Mesenchymal stem cell (in vitro differentiated cells and primary cell): ENCODE results near the gene AUTS2.

Experiments used
- DNase-seq: peaks from one replicate; pipeline ENCODE4 v3.0.0-alpha.2; 2013
- H2AFZ ChIP-seq: one replicate; pipeline ENCODE4 v1.6.1; 2013; ENCODE audit warnings: low read depth, mild to moderate bottlenecking, control low read depth, inconsistent platforms, low read length, moderate library complexity
- H2AK5ac ChIP-seq: 2 replicates; pipeline ENCODE4 v1.6.1; 2013; ENCODE audit warnings: low read length, moderate library complexity, mild to moderate bottlenecking, inconsistent platforms; ENCODE audit not compliant: severe bottlenecking
- H2BK120ac ChIP-seq: one replicate; pipeline ENCODE4 v1.6.1; 2013; ENCODE audit warnings: low read depth, mild to moderate bottlenecking, inconsistent platforms, low read length, moderate library complexity
- H2BK12ac ChIP-seq, 2 experiments: one replicate each; pipeline ENCODE4 v1.6.1; 2013; ENCODE audit warnings: inconsistent platforms in 2 of 2, low read length in 2 of 2, mild to moderate bottlenecking in 2 of 2, moderate library complexity in 2 of 2, control low read depth in 1 of 2
- H2BK15ac ChIP-seq: one replicate; pipeline ENCODE4 v1.6.1; 2013; ENCODE audit warnings: mild to moderate bottlenecking, low read depth, inconsistent platforms; ENCODE audit not compliant: poor library complexity, severe bottlenecking
- H2BK5ac ChIP-seq: 2 replicates; pipeline ENCODE4 v1.6.1; 2013; ENCODE audit warnings: low read depth, mild to moderate bottlenecking, low read length, control low read depth, inconsistent platforms; ENCODE audit not compliant: poor library complexity, severe bottlenecking
- H3K14ac ChIP-seq, 2 experiments: one replicate each; pipeline ENCODE4 v1.6.1; 2013; ENCODE audit warnings: inconsistent platforms in 2 of 2, low read length in 2 of 2, control low read depth in 1 of 2, mild to moderate bottlenecking in 1 of 2, moderate library complexity in 1 of 2
- H3K18ac ChIP-seq, 2 experiments: one replicate each; pipeline ENCODE4 v1.6.1; 2013; ENCODE audit warnings: inconsistent platforms in 2 of 2, low read length in 2 of 2, control low read depth in 1 of 2, low read depth in 1 of 2, mild to moderate bottlenecking in 1 of 2
- H3K23ac ChIP-seq, 2 experiments: one replicate each; pipeline ENCODE4 v1.6.1; 2013; ENCODE audit warnings: inconsistent platforms in 2 of 2, low read length in 2 of 2, mild to moderate bottlenecking in 2 of 2, moderate library complexity in 2 of 2, control low read depth in 1 of 2
- H3K27ac ChIP-seq: 2 replicates; pipeline ENCODE4 v1.5.1; 2013; ENCODE audit warnings: mild to moderate bottlenecking, moderate library complexity, low read length, control low read depth, inconsistent platforms; ENCODE audit not compliant: poor library complexity, severe bottlenecking
- H3K27me3 ChIP-seq, 2 experiments: 2 replicates each; pipeline versions ENCODE4 v1.6.1 to v1.7.0; 2013; ENCODE audit warnings: low read length in 2 of 2, mild to moderate bottlenecking in 2 of 2, moderate library complexity in 2 of 2, control low read depth in 1 of 2, inconsistent platforms in 1 of 2; ENCODE audit not compliant: control insufficient read depth in 1 of 2, insufficient read depth in 1 of 2
- H3K36me3 ChIP-seq, 2 experiments: 2 replicates each; pipeline versions ENCODE4 v1.6.1 to v1.7.0; 2013; ENCODE audit warnings: low read length in 2 of 2, control low read depth in 1 of 2, inconsistent platforms in 1 of 2, low read depth in 1 of 2, mild to moderate bottlenecking in 1 of 2; ENCODE audit not compliant: insufficient read depth in 2 of 2, control insufficient read depth in 1 of 2
- H3K4ac ChIP-seq, 2 experiments: one replicate each; pipeline ENCODE4 v1.6.1; 2013; ENCODE audit warnings: inconsistent platforms in 2 of 2, low read length in 2 of 2, mild to moderate bottlenecking in 2 of 2, moderate library complexity in 2 of 2, control low read depth in 1 of 2, low read depth in 1 of 2
- H3K4me1 ChIP-seq: 2 replicates; pipeline ENCODE4 v1.6.1; 2013; ENCODE audit warnings: low read depth, low read length, control low read depth; ENCODE audit not compliant: control insufficient read depth, insufficient read depth
- H3K4me2 ChIP-seq: 2 replicates; pipeline ENCODE4 v1.6.1; 2013; ENCODE audit warnings: low read length, mild to moderate bottlenecking, inconsistent platforms; ENCODE audit not compliant: poor library complexity, severe bottlenecking
- H3K4me3 ChIP-seq, 2 experiments: 2 replicates each; pipeline versions ENCODE4 v1.5.1 to v1.7.0; 2013; ENCODE audit warnings: low read length in 2 of 2, mild to moderate bottlenecking in 2 of 2, control low read depth in 1 of 2, low read depth in 1 of 2; ENCODE audit not compliant: insufficient read depth in 1 of 2
- H3K79me1 ChIP-seq: replicated peaks from 2 replicates; pipeline ENCODE4 v1.6.1; 2013; ENCODE audit warnings: mild to moderate bottlenecking, control low read depth, low read length, inconsistent platforms; ENCODE audit not compliant: poor library complexity, severe bottlenecking
- H3K9ac ChIP-seq: 2 replicates; pipeline ENCODE4 v1.7.0; 2013; ENCODE audit warnings: mild to moderate bottlenecking, low read length, moderate library complexity
- H3K9me3 ChIP-seq: 2 replicates; pipeline ENCODE4 v1.7.0; 2013; ENCODE audit warnings: mild to moderate bottlenecking, low read length; ENCODE audit not compliant: control insufficient read depth
- H4K8ac ChIP-seq: one replicate; pipeline ENCODE4 v1.6.1; 2013; ENCODE audit warnings: inconsistent platforms, mild to moderate bottlenecking, low read length, moderate library complexity
- H4K91ac ChIP-seq: one replicate; pipeline ENCODE4 v1.6.1; 2013; ENCODE audit warnings: mild to moderate bottlenecking, low read length, inconsistent platforms
- WGBS: methylation state at CpG from one replicate; pipeline ENCODE4 v1.1.7; 2013; ENCODE audit warnings: mixed read lengths; 5-methylcytosine and 5-hydroxymethylcytosine counted together

AUTS2 gene

DNA sequence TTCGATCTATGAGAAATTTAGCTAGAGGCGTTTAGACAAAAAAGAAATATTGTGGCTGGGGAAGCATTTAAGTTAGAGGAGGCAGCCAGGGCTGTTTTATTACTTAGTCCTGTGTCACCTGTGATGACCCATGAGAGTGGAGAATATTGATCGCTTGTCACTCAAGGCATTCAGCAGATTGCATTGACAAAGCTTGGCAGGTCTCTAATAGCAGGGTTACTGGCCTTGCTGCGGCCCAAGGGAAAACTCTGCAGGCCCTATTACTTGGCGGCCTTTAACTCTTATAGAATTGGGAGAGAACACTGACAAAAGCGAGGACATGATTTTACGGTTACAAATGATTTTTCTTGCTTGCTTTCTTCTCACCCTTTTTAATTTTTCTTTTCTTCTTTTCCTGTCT, 473.5 kb downstream of the AUTS2 start:
- H2AFZ ChIP-seq: no peak overlapping the region
- H3K27ac ChIP-seq: peak overlapping the region; percentile 62
- no peak overlapping the region for H2BK5ac ChIP-seq
- no peak overlapping the region for H3K9ac ChIP-seq
- H3K4ac ChIP-seq: no peak overlapping the region
- H3K27me3 ChIP-seq: no peaks in the 10 kb centered on the region
- no peak overlapping the region for H2BK12ac ChIP-seq
- H3K4me2 ChIP-seq: no peak overlapping the region
- no peak overlapping the region for H3K4me3 ChIP-seq
- no peak overlapping the region for H3K18ac ChIP-seq
- H3K9me3 ChIP-seq: no peaks in the 10 kb centered on the region
- no peak overlapping the region for H4K8ac ChIP-seq
- WGBS: 84% methylated on average over 6 of the region's 7 CpGs
- H3K79me1 ChIP-seq: peaks cover 5% of the 10 kb centered on the region
- H4K91ac ChIP-seq: no peak overlapping the region
- no peak overlapping the region for H2AK5ac ChIP-seq
- H3K14ac ChIP-seq: no peak overlapping the region
- H2BK15ac ChIP-seq: no peak overlapping the region
- H3K36me3 ChIP-seq: no peaks in the 10 kb centered on the region
- H2BK120ac ChIP-seq: no peak overlapping the region
- no peak for DNase-seq
- no peak overlapping the region for H3K23ac ChIP-seq
- no peaks in the 10 kb centered on the region for H3K4me1 ChIP-seq

GRCh38 chr7:70072220-70072619, 473.9 kb downstream of the AUTS2 start:
- no peak overlapping the region for H3K4me3 ChIP-seq
- no peak overlapping the region for H3K14ac ChIP-seq
- H3K18ac ChIP-seq: no peak overlapping the region
- H2BK12ac ChIP-seq: no peak overlapping the region
- no peak overlapping the region for H2BK15ac ChIP-seq
- H3K36me3 ChIP-seq: no peaks in the 10 kb centered on the region
- no peaks in the 10 kb centered on the region for H3K4me1 ChIP-seq
- peak; percentile 81 for DNase-seq
- no peaks in the 10 kb centered on the region for H3K27me3 ChIP-seq
- H2BK120ac ChIP-seq: no peak overlapping the region
- no peak overlapping the region for H3K9ac ChIP-seq
- no peak overlapping the region for H2BK5ac ChIP-seq
- no peak overlapping the region for H2AFZ ChIP-seq
- 0% methylated on average over 2 of the region's 2 CpGs for WGBS
- no peak overlapping the region for H2AK5ac ChIP-seq
- no peak overlapping the region for H3K4ac ChIP-seq
- H3K9me3 ChIP-seq: no peaks in the 10 kb centered on the region
- H4K91ac ChIP-seq: no peak overlapping the region
- peak overlapping the region; percentile 62 for H3K27ac ChIP-seq
- H3K4me2 ChIP-seq: no peak overlapping the region
- peaks cover 7% of the 10 kb centered on the region for H3K79me1 ChIP-seq
- H4K8ac ChIP-seq: no peak overlapping the region
- no peak overlapping the region for H3K23ac ChIP-seq

DNA sequence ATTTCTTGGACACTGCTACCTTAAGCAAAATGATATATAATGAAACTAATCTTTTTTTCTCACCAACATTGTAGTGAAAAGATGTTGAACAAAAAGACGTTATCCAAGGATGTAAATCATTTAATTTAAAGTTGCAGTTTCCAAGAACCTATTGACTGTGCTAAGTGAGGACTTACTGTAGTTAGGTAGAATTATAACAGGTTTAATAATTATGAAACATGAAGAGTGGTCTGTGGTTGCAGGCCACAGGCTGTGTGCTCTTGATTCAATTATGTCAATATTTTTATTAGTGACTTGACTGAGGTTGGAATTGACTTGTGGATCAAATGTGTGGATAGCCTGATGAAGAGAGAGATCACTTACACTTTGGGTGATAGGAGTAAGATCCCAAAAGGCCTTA, 478.1 kb downstream of the AUTS2 start:
- Histone ChIP-seq H3K27me3 (no peaks in the 10 kb centered on the region), H2BK120ac (no peak overlapping the region), H2AFZ (no peak overlapping the region), H3K9me3 (no peaks in the 10 kb centered on the region), H2AK5ac (no peak overlapping the region), H4K8ac (no peak overlapping the region), H3K14ac (no peak overlapping the region), H4K91ac (no peak overlapping the region), H3K36me3 (no peaks in the 10 kb centered on the region), H3K27ac (no peak overlapping the region), H3K4me1 (no peaks in the 10 kb centered on the region), H3K23ac (no peak overlapping the region), H3K79me1 (peaks cover 6% of the 10 kb centered on the region), H2BK5ac (no peak overlapping the region), H3K18ac (no peak overlapping the region), H2BK12ac (no peak overlapping the region), H2BK15ac (no peak overlapping the region), H3K9ac (no peak overlapping the region), H3K4me2 (no peak overlapping the region), H3K4ac (no peak overlapping the region), H3K4me3 (no peak overlapping the region)
- DNase-seq: no peak
- WGBS: 93% methylated on average over 1 of the region's 1 CpG

DNA sequence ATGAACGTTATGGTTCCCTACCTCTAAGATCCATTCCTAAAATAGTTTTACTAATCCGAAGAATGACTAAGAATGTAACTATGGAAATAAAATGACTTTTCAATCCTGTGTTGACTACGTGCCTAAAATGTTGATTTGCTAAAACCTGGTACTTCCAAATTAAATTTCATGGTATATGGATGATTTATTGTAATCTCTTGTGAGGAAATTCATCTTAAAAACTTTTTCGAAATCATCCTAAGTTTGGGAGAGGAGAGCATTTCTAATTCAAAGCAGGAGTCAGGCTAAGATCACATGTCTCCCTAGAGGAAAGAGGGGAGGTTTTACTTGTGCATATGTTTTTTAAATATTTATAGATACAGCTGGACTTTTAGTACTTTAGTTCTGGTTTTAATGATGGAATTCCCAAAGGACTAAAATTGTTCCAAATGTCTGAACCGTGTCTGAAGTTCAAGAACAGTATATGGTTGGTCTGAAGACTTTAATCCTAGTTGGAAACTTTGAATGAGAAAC, 483.9 kb downstream of the AUTS2 start:
- H3K27me3 ChIP-seq: no peaks in the 10 kb centered on the region
- H3K14ac ChIP-seq: no peak overlapping the region
- H4K91ac ChIP-seq: no peak overlapping the region
- no peaks in the 10 kb centered on the region for H3K36me3 ChIP-seq
- no peak overlapping the region for H3K4me3 ChIP-seq
- H3K18ac ChIP-seq: no peak overlapping the region
- H3K4ac ChIP-seq: no peak overlapping the region
- H2AK5ac ChIP-seq: no peak overlapping the region
- no peak overlapping the region for H2BK5ac ChIP-seq
- H3K9me3 ChIP-seq: peaks cover 3% of the 10 kb centered on the region
- H2BK120ac ChIP-seq: no peak overlapping the region
- H3K9ac ChIP-seq: no peak overlapping the region
- H3K4me1 ChIP-seq: no peaks in the 10 kb centered on the region
- H2BK15ac ChIP-seq: no peak overlapping the region
- DNase-seq: no peak
- no peak overlapping the region for H3K23ac ChIP-seq
- no peak overlapping the region for H2AFZ ChIP-seq
- peaks cover 5% of the 10 kb centered on the region for H3K79me1 ChIP-seq
- no peak overlapping the region for H3K4me2 ChIP-seq
- 56% methylated on average over 3 of the region's 5 CpGs for WGBS
- H2BK12ac ChIP-seq: no peak overlapping the region
- H4K8ac ChIP-seq: no peak overlapping the region
- no peak overlapping the region for H3K27ac ChIP-seq
